Psoas muscle (tissue), 8 donors: ENCODE data around the gene PRPF8. TPM values are rescaled to one million over a fixed set of nuclear protein-coding genes. Genes with fewer than 3 reads are reported as not detected.
"Not testable (repeated sequence)": the region's sequence is repeated elsewhere in the genome, so short reads cannot be mapped to it uniquely, and the experiment has no call there.

Experiments used
- ATAC-seq, 4 donors: fragments of 200-7000 bp; cut with Tn5 transposase; one replicate each; pipeline ENCODE4 v1.9.1; 2020; ENCODE audit warnings: moderate library complexity in 3 of 4, mild to moderate bottlenecking in 2 of 4
- DNase-seq, 2 donors: peaks; one replicate each; pipeline ENCODE4 v3.0.0-alpha.2; 2020
- H3K27ac ChIP-seq: fragments of 200-600 bp; one replicate; pipeline ENCODE4 v1.8.0; 2022
- H3K27me3 ChIP-seq, 3 donors: fragments of 200-600 bp in 1 of 3; one replicate each; pipeline versions ENCODE4 v1.6.1 to v1.8.0; 2013 to 2022; ENCODE audit warnings: low read length in 2 of 3, mild to moderate bottlenecking in 2 of 3, moderate library complexity in 1 of 3; ENCODE audit not compliant: insufficient read depth in 3 of 3
- H3K36me3 ChIP-seq, 2 donors: fragments of 200-600 bp in 1 of 2; one replicate each; pipeline versions ENCODE4 v1.6.1 to v1.8.0; 2013 to 2022; ENCODE audit warnings: low read depth in 1 of 2, mild to moderate bottlenecking in 1 of 2, moderate library complexity in 1 of 2; ENCODE audit not compliant: insufficient read depth in 1 of 2
- H3K4me1 ChIP-seq: fragments of 200-600 bp; one replicate; pipeline ENCODE4 v1.8.0; 2022
- H3K4me3 ChIP-seq: fragments of 200-600 bp; one replicate; pipeline ENCODE4 v1.8.0; 2022; ENCODE audit warnings: mild to moderate bottlenecking
- H3K9me3 ChIP-seq: fragments of 200-600 bp; one replicate; pipeline ENCODE4 v1.8.0; 2022
- CTCF ChIP-seq: fragments of 200-600 bp; IDR thresholded peaks from one replicate; pipeline ENCODE4 v1.8.0; 2022; ENCODE audit warnings: antibody characterized with exemption
- WGBS, 3 donors: extraction: QIAGEN DNeasy Blood & Tissue Kit; methylation state at CpG; one replicate each; pipeline versions ENCODE4 v1.1.6 to v1.1.7; 2013; 5-methylcytosine and 5-hydroxymethylcytosine counted together
- intact Hi-C, 2 donors: fragments of 100-400 bp; cut with DNase I; formaldehyde crosslinking; loops; one replicate each; pipeline versions ENCODE4 v1.11.0 to v1.14.2; 2022
- polyA plus RNA-seq, 3 donors: library from polyadenylated mRNA; stranded (reverse); fragments of 200-250 nt; gene quantifications; one replicate each; pipeline ENCODE4 v1.2.3, GENCODE V29; 2013
- total RNA-seq, 4 donors: library from RNA; stranded (reverse); fragmentation: NEBNext Ultra II Directional in 2 of 4; extraction: Animal tissue kit (Norgen Biotek cat#: 25700) in 2 of 4; gene quantifications; one replicate each; pipeline versions ENCODE4 v1.2.1 to v1.2.4, GENCODE V29; 2021 to 2023
- donor health status: healthy with polysubstance abuse.
- donor health status: DM: no; HTN: no; CAD: no; lungs with moderate emphysema.
- donor health status: Bipolar disorder and iron deficiency.
- donor health status: healthy.
- donor health status: DM: yes; HTN: yes; CAD: no.
- donor health status: DM: no; HTN: no; CAD: no.
- donor health status: DM: no; HTN: no; CAD: no.
- donor health status: DM: yes; HTN: yes; CAD: no.

PRPF8 gene
- total and polyA plus RNA-seq, 7 donors: 84.8 to 305 (median 218) TPM

GRCh38 chr17:1695365-1695764, 10.7 kb upstream of the PRPF8 start:
- H3K36me3 ChIP-seq: no peaks in the 10 kb centered on the region
- no peak for ATAC-seq
- no peak for TF ChIP-seq CTCF
- H3K4me3 ChIP-seq: no peak overlapping the region
- H3K27ac ChIP-seq: no peak overlapping the region
- WGBS, 3 donors: 87 to 91% (median 87%) methylated on average over 8 of the region's 8 CpGs
- no peaks in the 10 kb centered on the region for H3K9me3 ChIP-seq
- intact Hi-C loops: no loop called here
- H3K27me3 ChIP-seq: no peaks in the 10 kb centered on the region
- no peak for DNase-seq
- no peaks in the 10 kb centered on the region for H3K4me1 ChIP-seq

GRCh38 chr17:1693339-1693738, 8.7 kb upstream of the PRPF8 start:
- ATAC-seq (no peak), DNase-seq (no peak)
- H3K4me3 ChIP-seq: no peak overlapping the region
- intact Hi-C loops: no loop called here
- no peaks in the 10 kb centered on the region for H3K9me3 ChIP-seq
- no peak for TF ChIP-seq CTCF
- no peaks in the 10 kb centered on the region for H3K36me3 ChIP-seq
- no peaks in the 10 kb centered on the region for H3K4me1 ChIP-seq
- WGBS, 3 donors: 89 to 92% (median 89%) methylated on average over 7 of the region's 7 CpGs
- H3K27me3 ChIP-seq: no peaks in the 10 kb centered on the region
- no peak overlapping the region for H3K27ac ChIP-seq

DNA sequence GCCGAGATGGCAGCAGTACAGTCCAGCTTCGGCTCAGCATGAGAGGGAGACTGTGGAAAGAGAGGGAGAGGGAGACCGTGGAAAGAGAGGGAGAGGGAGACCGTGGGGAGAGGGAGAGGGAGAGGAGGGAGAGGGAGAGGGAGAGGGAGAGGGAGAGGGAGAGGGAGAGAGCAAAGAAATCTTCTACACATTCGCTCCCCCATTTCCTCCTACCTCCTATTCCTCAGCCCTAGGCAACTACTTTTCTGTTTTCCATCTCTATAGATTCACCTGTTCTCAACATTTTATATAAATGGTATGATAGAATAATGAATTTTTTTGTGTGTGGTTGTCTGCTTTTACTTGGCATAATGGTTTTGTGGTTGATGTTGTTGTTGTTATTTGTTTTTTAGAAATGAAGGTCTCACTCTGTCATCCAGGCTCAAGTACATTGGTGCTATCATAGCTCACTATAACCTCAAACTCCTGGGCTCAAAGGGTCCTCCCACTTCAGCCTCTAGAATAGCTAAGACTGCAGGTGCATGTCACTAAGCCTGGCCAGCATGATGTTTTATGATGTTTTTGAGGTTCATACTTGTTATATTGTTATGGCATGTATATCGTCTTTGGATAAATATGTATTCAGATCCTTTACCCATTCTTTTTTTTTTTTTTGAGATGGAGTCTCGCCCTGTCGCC, 6.0 kb upstream of the PRPF8 start:
- H3K27ac ChIP-seq: no peak overlapping the region
- no peaks in the 10 kb centered on the region for H3K9me3 ChIP-seq
- H3K4me3 ChIP-seq: no peak overlapping the region
- no peak for TF ChIP-seq CTCF
- no peaks in the 10 kb centered on the region for H3K4me1 ChIP-seq
- ATAC-seq (no peak), DNase-seq (no peak)
- WGBS, 3 donors: 91 to 95% (median 92%) methylated on average over 4 to 6 of the region's 8 CpGs
- no peaks in the 10 kb centered on the region for H3K27me3 ChIP-seq
- H3K36me3 ChIP-seq: no peaks in the 10 kb centered on the region
- intact Hi-C loops: no loop called here

GRCh38 chr17:1688405-1688804, 3.7 kb upstream of the PRPF8 start:
- H3K36me3 ChIP-seq, H3K27ac ChIP-seq, H3K4me1 ChIP-seq, H3K4me3 ChIP-seq, DNase-seq, H3K27me3 ChIP-seq, H3K9me3 ChIP-seq, ATAC-seq, intact Hi-C loops: not testable (repeated sequence)
- 80 to 87% (median 83%) methylated on average over 6 of the region's 6 CpGs for WGBS, 3 donors

GRCh38 chr17:1686086-1686485, 1.4 kb upstream of the PRPF8 start:
- intact Hi-C loops: no loop called here
- Histone ChIP-seq H3K27me3 (no peaks in the 10 kb centered on the region), H3K27ac (peak overlapping the region; percentile 88), H3K9me3 (no peaks in the 10 kb centered on the region), H3K4me3 (no peak overlapping the region), H3K4me1 (peaks cover 23% of the 10 kb centered on the region), H3K36me3 (peaks cover 8 to 26% of the 10 kb centered on the region in 2 donors)
- ATAC-seq: no peak
- 85 to 88% (median 86%) methylated on average over 7 of the region's 7 CpGs for WGBS, 3 donors
- no peak for DNase-seq
- TF ChIP-seq CTCF: no peak
